Body of pancreas (tissue), 4 donors: Measurements from ENCODE around the gene ZNF473.

Experiments used
- POLR2A ChIP-seq, 3 donors: fragments of 450-650 bp; IDR thresholded peaks; one replicate each; pipeline ENCODE4 v1.6.1; 2016; ENCODE audit warnings: antibody characterized with exemption in 3 of 3, mild to moderate bottlenecking in 2 of 3
- TF ChIP-seq, protein P1 (sequence below), 7 experiments: fragments of 450-650 bp in 4 of 7; fragments of 200-600 bp in 3 of 7; sonication (generic) in 3 of 7; IDR thresholded peaks; one replicate each; pipeline ENCODE4 v1.5.1; 2016 to 2019; ENCODE audit warnings: antibody characterized with exemption in 7 of 7

DNA sequence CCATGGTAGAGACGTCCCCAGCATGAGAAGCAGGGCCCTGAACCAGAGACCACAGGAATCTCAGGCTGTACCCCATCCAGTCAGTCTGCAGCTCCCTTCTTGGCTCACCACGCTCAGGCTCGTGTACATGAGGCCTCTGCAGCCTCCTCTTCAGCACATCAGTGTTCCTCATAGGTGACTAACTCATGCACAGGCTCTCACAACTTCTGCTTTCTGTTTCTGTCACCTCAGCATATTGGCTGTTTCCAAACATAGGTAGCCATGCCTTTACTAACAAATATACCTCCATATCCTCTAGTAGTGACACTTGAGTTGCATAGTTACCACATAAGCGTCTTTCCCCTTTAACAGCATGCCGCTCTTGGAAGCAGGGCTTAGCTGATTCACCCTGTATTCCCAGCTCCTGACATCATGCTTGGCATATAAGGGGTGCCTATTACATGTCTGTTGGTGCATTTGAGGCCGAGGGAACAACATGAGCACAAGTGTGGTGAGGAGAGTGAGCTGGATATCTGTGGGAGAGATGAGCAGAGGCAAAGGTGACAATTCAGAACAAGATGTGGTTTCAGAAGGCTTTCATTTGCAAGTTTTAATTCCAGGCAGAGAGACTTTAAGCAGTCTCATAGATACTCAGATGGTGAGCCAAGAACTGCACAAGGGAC is 16.7 kb downstream of the ZNF473 start:
- TF ChIP-seq, protein P1, sequence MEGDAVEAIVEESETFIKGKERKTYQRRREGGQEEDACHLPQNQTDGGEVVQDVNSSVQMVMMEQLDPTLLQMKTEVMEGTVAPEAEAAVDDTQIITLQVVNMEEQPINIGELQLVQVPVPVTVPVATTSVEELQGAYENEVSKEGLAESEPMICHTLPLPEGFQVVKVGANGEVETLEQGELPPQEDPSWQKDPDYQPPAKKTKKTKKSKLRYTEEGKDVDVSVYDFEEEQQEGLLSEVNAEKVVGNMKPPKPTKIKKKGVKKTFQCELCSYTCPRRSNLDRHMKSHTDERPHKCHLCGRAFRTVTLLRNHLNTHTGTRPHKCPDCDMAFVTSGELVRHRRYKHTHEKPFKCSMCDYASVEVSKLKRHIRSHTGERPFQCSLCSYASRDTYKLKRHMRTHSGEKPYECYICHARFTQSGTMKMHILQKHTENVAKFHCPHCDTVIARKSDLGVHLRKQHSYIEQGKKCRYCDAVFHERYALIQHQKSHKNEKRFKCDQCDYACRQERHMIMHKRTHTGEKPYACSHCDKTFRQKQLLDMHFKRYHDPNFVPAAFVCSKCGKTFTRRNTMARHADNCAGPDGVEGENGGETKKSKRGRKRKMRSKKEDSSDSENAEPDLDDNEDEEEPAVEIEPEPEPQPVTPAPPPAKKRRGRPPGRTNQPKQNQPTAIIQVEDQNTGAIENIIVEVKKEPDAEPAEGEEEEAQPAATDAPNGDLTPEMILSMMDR (IDR thresholded peaks at IDR 0.05): no peak
- no peak for TF ChIP-seq POLR2A (IDR thresholded peaks at IDR 0.05)
